ENCODE results near the gene EIF4H. TPM values are rescaled to one million over a fixed set of nuclear protein-coding genes. Genes with fewer than 3 reads are reported as not detected.

Gene EIF4H
- total RNA-seq, 1 donor from 2014 or later, result 361 TPM

DNA sequence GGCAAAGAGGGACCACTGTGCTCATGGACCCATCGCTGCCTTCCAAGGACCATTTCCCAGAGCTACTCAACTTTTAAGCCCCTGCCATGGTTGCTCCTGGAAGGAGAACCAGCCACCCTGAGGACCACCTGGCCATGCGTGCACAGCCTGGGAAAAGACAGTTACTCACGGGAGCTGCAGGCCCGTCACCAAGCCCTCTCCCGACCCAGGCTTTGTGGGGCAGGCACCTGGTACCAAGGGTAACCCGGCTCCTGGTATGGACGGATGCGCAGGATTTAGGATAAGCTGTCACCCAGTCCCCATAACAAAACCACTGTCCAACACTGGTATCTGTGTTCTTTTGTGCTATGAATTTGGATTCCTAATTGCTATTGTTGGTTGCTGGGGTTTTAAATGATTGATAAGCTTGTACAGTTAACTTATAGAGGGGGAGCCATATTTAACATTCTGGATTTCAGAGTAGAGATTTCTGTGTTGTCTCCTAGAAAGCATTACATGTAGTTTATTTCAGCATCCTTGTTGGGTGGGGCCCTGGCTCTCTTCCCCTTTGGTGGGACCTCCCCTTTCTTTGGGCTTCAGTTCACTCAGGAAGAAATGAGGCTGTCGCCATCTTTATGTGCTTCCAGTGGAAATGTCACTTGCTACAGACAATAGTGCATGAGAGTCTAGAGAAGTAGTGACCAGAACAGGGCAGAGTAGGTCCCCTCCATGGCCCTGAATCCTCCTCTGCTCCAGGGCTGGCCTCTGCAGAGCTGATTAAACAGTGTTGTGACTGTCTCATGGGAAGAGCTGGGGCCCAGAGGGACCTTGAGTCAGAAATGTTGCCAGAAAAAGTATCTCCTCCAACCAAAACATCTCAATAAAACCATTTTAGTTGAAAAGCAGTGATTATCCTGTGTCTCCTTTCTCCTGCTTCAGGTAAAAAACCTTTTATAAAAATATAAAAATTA lies 55.1 kb downstream of the EIF4H start:
- Histone ChIP-seq H3K4me3 (ENCODE audit: insufficient read depth, low read depth, low read length) (no peak overlapping the region), H3K36me3 (ENCODE audit: insufficient read depth, low read length) (peaks cover 11% of the 10 kb centered on the region), H2AFZ (ENCODE audit: low read depth, low read length) (no peak overlapping the region), H3K9me3 (ENCODE audit: insufficient read depth, low read depth, low read length) (no peaks in the 10 kb centered on the region), H3K79me2 (ENCODE audit: insufficient read depth, low read length) (no peaks in the 10 kb centered on the region), H3K4me1 (ENCODE audit: insufficient read depth, low read length) (peaks cover 6% of the 10 kb centered on the region), H3K27ac (ENCODE audit: low read depth, low read length) (no peak overlapping the region), H3K4me2 (ENCODE audit: low read length) (no peak overlapping the region), H4K20me1 (ENCODE audit: insufficient read depth, low read length) (peaks cover 7% of the 10 kb centered on the region), H3K9ac (ENCODE audit: low read length) (no peak overlapping the region), H3K27me3 (ENCODE audit: insufficient read depth, low read length) (no peaks in the 10 kb centered on the region)
- FAIRE-seq (no peak), DNase-seq (ENCODE audit: low read depth) (no peak)
- H3K36me3 Mint-ChIP-seq (ENCODE audit: low read depth, unreplicated experiment), result peaks cover 5% of the 10 kb centered on the region
- TF ChIP-seq, protein P1, sequence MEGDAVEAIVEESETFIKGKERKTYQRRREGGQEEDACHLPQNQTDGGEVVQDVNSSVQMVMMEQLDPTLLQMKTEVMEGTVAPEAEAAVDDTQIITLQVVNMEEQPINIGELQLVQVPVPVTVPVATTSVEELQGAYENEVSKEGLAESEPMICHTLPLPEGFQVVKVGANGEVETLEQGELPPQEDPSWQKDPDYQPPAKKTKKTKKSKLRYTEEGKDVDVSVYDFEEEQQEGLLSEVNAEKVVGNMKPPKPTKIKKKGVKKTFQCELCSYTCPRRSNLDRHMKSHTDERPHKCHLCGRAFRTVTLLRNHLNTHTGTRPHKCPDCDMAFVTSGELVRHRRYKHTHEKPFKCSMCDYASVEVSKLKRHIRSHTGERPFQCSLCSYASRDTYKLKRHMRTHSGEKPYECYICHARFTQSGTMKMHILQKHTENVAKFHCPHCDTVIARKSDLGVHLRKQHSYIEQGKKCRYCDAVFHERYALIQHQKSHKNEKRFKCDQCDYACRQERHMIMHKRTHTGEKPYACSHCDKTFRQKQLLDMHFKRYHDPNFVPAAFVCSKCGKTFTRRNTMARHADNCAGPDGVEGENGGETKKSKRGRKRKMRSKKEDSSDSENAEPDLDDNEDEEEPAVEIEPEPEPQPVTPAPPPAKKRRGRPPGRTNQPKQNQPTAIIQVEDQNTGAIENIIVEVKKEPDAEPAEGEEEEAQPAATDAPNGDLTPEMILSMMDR (IDR thresholded peaks at IDR 0.05; ENCODE audit: insufficient read depth, low read depth, low read length), result no peak
- TF ChIP-seq EZH2 (IDR thresholded peaks at IDR 0.05; ENCODE audit: insufficient read depth, low read length), result no peak
- no peaks in the 10 kb centered on the region for H3K4me1 Mint-ChIP-seq (ENCODE audit: low read depth, unreplicated experiment)
- no peak overlapping the region for H3K27ac Mint-ChIP-seq (ENCODE audit: unreplicated experiment)
- no peaks in the 10 kb centered on the region for H3K27me3 Mint-ChIP-seq (ENCODE audit: low read depth, unreplicated experiment)
- no peak overlapping the region for H3K4me3 Mint-ChIP-seq (ENCODE audit: unreplicated experiment)
- H3K9me3 Mint-ChIP-seq (ENCODE audit: unreplicated experiment), result no peaks in the 10 kb centered on the region

DNA sequence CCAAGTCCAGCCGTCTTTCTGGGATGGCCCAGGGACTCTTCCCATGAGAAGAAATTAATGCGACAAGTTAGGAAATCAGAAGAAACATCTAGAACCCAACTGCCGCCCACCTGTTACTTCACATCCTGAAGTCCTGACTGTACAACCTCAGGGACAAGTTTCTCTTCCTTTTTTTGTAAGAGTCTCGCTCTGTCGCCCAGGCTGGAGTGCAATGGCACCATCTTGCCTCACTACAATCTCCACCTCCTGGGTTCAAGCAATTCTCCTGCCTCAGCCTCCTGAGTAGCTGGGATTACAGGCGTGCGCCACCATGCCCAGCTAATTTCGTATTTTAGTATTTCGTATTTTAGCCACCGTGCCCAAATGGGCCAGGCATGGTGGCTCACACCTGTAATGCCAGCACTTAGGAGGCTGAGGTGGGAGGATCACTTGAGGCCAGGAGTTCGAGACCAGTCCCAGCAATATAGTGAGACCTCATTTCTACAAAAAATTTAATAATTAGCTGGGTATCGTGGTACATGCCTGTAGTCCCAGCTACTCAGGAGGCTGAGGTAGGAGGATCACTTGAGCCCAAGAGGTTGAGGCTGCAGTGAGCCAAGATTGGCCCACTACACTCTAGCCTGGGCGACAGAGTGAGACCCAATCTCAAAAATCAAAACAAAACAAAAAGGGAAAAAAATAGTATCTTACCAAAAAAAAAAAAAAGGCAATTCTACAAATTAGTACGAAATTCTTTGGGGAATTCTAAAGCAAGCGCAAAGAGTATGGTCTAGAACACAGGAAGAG lies 56.5 kb downstream of the EIF4H start:
- no peak overlapping the region for H3K4me3 Mint-ChIP-seq (ENCODE audit: unreplicated experiment)
- H3K27me3 Mint-ChIP-seq (ENCODE audit: low read depth, unreplicated experiment), result no peaks in the 10 kb centered on the region
- H3K36me3 ChIP-seq (ENCODE audit: insufficient read depth, low read length), result peaks cover 14% of the 10 kb centered on the region
- DNase-seq (ENCODE audit: low read depth), result no peak
- H3K4me3 ChIP-seq (ENCODE audit: insufficient read depth, low read depth, low read length), result no peak overlapping the region
- peaks cover 9% of the 10 kb centered on the region for H3K4me1 ChIP-seq (ENCODE audit: insufficient read depth, low read length)
- H4K20me1 ChIP-seq (ENCODE audit: insufficient read depth, low read length), result peaks cover 8% of the 10 kb centered on the region
- H3K9ac ChIP-seq (ENCODE audit: low read length), result no peak overlapping the region
- no peaks in the 10 kb centered on the region for H3K4me1 Mint-ChIP-seq (ENCODE audit: low read depth, unreplicated experiment)
- no peak overlapping the region for H3K27ac Mint-ChIP-seq (ENCODE audit: unreplicated experiment)
- H3K27me3 ChIP-seq (ENCODE audit: insufficient read depth, low read length), result no peaks in the 10 kb centered on the region
- H3K79me2 ChIP-seq (ENCODE audit: insufficient read depth, low read length), result no peaks in the 10 kb centered on the region
- peaks cover 8% of the 10 kb centered on the region for H3K36me3 Mint-ChIP-seq (ENCODE audit: low read depth, unreplicated experiment)
- no peak overlapping the region for H3K4me2 ChIP-seq (ENCODE audit: low read length)
- no peak overlapping the region for H2AFZ ChIP-seq (ENCODE audit: low read depth, low read length)
- no peak overlapping the region for H3K27ac ChIP-seq (ENCODE audit: low read depth, low read length)
- no peak for FAIRE-seq
- TF ChIP-seq, protein P1 (IDR thresholded peaks at IDR 0.05; ENCODE audit: insufficient read depth, low read depth, low read length), result no peak
- no peak for TF ChIP-seq EZH2 (IDR thresholded peaks at IDR 0.05; ENCODE audit: insufficient read depth, low read length)
- no peaks in the 10 kb centered on the region for H3K9me3 Mint-ChIP-seq (ENCODE audit: unreplicated experiment)
- H3K9me3 ChIP-seq (ENCODE audit: insufficient read depth, low read depth, low read length), result no peaks in the 10 kb centered on the region
